HUES48 (cell line): Measurements from ENCODE around the gene PLCL1.

Source experiments
- H3K27ac ChIP-seq: one replicate; pipeline ENCODE4 v1.7.0; 2013; ENCODE audit warnings: low read depth, low read length, inconsistent platforms
- H3K27me3 ChIP-seq: 2 replicates; pipeline ENCODE4 v1.6.1; 2013; ENCODE audit warnings: mild to moderate bottlenecking, low read length; ENCODE audit not compliant: control insufficient read depth, insufficient read depth
- H3K36me3 ChIP-seq: 2 replicates; pipeline ENCODE4 v1.6.1; 2013; ENCODE audit warnings: low read length; ENCODE audit not compliant: control insufficient read depth, insufficient read depth
- H3K4me1 ChIP-seq: 2 replicates; pipeline ENCODE4 v1.6.1; 2013; ENCODE audit warnings: mild to moderate bottlenecking, low read length; ENCODE audit not compliant: control insufficient read depth, insufficient read depth
- H3K4me3 ChIP-seq: 2 replicates; pipeline ENCODE4 v1.5.1; 2013; ENCODE audit warnings: mild to moderate bottlenecking, low read depth, low read length
- H3K9ac ChIP-seq: 2 replicates; pipeline ENCODE4 v1.6.1; 2013; ENCODE audit warnings: mild to moderate bottlenecking, low read depth, low read length, moderate library complexity
- H3K9me3 ChIP-seq: 2 replicates; pipeline ENCODE4 v1.6.1; 2013; ENCODE audit warnings: low read length; ENCODE audit not compliant: control insufficient read depth, insufficient read depth

PLCL1 gene

GRCh38 chr2:198036029-198036879 lies 231.9 kb downstream of the PLCL1 start:
- no peak overlapping the region for H3K27ac ChIP-seq
- H3K4me3 ChIP-seq = no peak overlapping the region
- no peaks in the 10 kb centered on the region for H3K9me3 ChIP-seq
- no peak overlapping the region for H3K9ac ChIP-seq
- no peaks in the 10 kb centered on the region for H3K27me3 ChIP-seq
- H3K4me1 ChIP-seq = peaks cover 16% of the 10 kb centered on the region
- H3K36me3 ChIP-seq = no peaks in the 10 kb centered on the region

DNA sequence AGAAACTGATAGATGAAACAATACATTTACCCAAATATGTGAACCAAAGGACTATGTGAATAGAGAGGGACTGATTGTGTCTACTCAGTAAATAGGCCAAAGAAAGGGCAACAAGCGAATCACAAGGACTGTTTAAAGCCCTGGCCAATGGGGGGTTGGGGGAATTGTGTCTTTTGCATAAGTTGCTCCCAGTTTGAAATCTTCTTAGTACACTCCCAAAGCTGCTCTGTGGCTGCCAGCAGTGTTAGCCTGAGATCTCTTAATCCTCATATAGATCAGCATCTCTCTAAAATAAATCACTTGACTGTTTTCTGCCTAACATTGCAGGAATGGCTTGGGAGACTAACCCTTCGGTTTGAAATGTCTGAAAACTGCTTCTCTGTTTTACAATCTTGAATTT lies 236.4 kb downstream of the PLCL1 start:
- H3K9ac ChIP-seq = no peak overlapping the region
- no peak overlapping the region for H3K27ac ChIP-seq
- H3K9me3 ChIP-seq = no peaks in the 10 kb centered on the region
- H3K36me3 ChIP-seq = no peaks in the 10 kb centered on the region
- peaks cover 19% of the 10 kb centered on the region for H3K4me1 ChIP-seq
- H3K27me3 ChIP-seq = no peaks in the 10 kb centered on the region
- H3K4me3 ChIP-seq = no peak overlapping the region

- Histone ChIP-seq H3K27ac (no peak overlapping the region), H3K4me3 (no peak overlapping the region), H3K27me3 (no peaks in the 10 kb centered on the region), H3K36me3 (no peaks in the 10 kb centered on the region), H3K4me1 (peaks cover 24% of the 10 kb centered on the region), H3K9me3 (no peaks in the 10 kb centered on the region), H3K9ac (no peak overlapping the region)
Observed at GRCh38 chr2:198042189-198042588, 237.8 kb downstream of the PLCL1 start.

GRCh38 chr2:198044777-198045176 lies 240.4 kb downstream of the PLCL1 start:
- Histone ChIP-seq H3K9ac (no peak overlapping the region), H3K27ac (no peak overlapping the region), H3K27me3 (no peaks in the 10 kb centered on the region), H3K9me3 (no peaks in the 10 kb centered on the region), H3K36me3 (no peaks in the 10 kb centered on the region), H3K4me1 (peaks cover 17% of the 10 kb centered on the region), H3K4me3 (no peak overlapping the region)

DNA sequence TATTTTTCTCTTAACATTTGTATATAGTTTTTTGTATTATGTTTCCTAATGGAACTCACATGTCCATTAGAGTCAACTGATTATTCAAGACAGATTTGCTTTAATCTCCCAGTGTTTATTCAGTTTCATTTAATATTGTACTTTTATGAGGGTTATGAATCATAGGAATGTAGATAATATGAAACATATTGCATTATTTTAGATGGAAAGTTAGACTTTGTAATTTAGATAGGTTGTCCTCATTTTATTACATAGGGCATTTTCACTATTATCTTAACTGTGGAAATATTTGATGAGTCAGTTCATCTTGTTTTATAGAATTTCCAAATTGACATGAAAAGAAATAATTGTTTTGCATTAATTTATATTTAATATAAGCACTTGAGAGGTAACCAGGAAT lies 240.8 kb downstream of the PLCL1 start:
- Histone ChIP-seq H3K4me3 (no peak overlapping the region), H3K36me3 (no peaks in the 10 kb centered on the region), H3K9me3 (no peaks in the 10 kb centered on the region), H3K27ac (no peak overlapping the region), H3K9ac (no peak overlapping the region), H3K4me1 (peaks cover 17% of the 10 kb centered on the region), H3K27me3 (no peaks in the 10 kb centered on the region)

DNA sequence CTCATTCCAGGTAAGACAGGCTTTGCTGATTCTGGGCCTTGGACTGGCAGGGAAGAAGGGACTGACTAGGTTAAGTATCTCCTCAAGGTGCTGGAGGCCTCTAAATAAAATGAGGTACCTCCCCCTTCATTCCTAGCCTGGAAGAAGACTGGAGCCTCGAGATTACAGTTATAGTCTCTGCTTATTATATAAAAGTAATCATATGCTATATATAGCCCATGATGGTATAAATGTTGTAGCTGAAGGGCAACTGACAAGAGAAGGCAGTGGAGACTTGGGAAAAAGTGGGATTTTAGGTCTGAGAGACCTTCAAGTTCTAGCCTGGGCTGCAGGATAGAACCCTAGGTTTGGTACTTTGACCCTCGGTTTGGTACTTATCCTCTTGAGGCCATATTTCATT lies 248.3 kb downstream of the PLCL1 start:
- Histone ChIP-seq H3K27ac (no peak overlapping the region), H3K9me3 (no peaks in the 10 kb centered on the region), H3K4me1 (no peaks in the 10 kb centered on the region), H3K4me3 (no peak overlapping the region), H3K36me3 (no peaks in the 10 kb centered on the region), H3K9ac (no peak overlapping the region), H3K27me3 (no peaks in the 10 kb centered on the region)

DNA sequence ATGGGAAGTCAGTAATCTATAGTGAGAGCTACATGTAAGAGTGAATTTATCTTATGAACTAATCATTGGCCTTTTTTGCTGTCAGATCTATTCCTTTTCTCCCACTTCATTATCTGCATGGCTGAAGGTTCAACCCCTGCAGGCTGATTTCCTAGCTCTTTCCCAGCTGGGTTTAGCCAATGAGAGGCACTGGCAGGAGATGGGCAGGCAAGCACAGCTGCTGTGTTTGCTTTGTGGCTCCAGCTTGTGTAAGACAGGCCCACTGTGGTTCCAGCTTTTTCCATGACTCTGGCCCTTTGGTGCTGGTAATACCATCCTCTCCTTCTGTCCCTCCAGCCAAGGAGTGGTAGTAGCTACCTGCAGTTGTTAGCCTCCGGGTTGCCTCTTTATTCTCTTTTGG lies 248.8 kb downstream of the PLCL1 start:
- H3K4me3 ChIP-seq = no peak overlapping the region
- H3K9me3 ChIP-seq = no peaks in the 10 kb centered on the region
- H3K9ac ChIP-seq = no peak overlapping the region
- no peaks in the 10 kb centered on the region for H3K4me1 ChIP-seq
- no peaks in the 10 kb centered on the region for H3K36me3 ChIP-seq
- no peaks in the 10 kb centered on the region for H3K27me3 ChIP-seq
- no peak overlapping the region for H3K27ac ChIP-seq

DNA sequence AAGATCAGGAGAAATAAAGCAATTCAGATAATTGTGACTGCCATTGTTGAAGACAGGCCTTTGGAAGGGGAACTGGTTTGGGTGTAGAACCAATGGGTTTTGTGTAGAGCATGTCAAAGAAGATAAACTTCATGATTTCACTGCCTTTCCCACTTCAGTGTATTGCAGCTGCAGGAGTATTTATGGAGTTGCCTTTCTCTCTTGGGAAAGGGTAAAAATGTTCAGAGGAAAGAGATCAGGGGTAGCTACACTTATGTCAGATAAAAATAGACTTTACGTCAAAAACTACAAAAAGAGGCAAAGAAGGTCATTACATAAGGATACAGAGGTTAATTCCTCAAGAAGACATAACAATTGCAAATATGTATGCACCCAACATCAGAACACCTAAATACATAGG lies 249.4 kb downstream of the PLCL1 start:
- no peaks in the 10 kb centered on the region for H3K9me3 ChIP-seq
- no peaks in the 10 kb centered on the region for H3K4me1 ChIP-seq
- H3K9ac ChIP-seq = no peak overlapping the region
- no peak overlapping the region for H3K4me3 ChIP-seq
- H3K27me3 ChIP-seq = no peaks in the 10 kb centered on the region
- H3K27ac ChIP-seq = no peak overlapping the region
- H3K36me3 ChIP-seq = no peaks in the 10 kb centered on the region

GRCh38 chr2:198054299-198054698 lies 249.9 kb downstream of the PLCL1 start:
- no peaks in the 10 kb centered on the region for H3K9me3 ChIP-seq
- H3K9ac ChIP-seq = no peak overlapping the region
- no peak overlapping the region for H3K4me3 ChIP-seq
- H3K27ac ChIP-seq = no peak overlapping the region
- no peaks in the 10 kb centered on the region for H3K27me3 ChIP-seq
- H3K4me1 ChIP-seq = no peaks in the 10 kb centered on the region
- no peaks in the 10 kb centered on the region for H3K36me3 ChIP-seq

DNA sequence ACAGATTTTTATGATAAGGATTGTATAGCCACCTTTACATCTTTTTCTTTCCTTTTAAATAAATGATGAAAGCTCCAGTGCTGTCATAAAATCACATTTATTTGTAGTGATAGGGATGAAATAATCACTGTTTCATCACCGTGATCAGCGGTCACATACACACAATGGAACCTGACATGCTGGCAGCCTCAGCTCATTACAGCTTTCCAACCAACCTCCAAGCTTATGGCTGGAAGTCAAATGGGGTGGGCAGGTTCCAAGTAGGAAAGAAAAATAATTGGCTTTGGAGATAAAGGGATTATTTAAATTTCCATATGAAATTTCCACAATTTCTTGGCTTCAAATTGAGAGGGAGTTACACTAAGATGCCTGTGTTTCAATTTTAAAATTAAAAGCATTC lies 251.3 kb downstream of the PLCL1 start:
- H3K4me3 ChIP-seq = no peak overlapping the region
- H3K9ac ChIP-seq = no peak overlapping the region
- H3K9me3 ChIP-seq = no peaks in the 10 kb centered on the region
- no peaks in the 10 kb centered on the region for H3K36me3 ChIP-seq
- no peaks in the 10 kb centered on the region for H3K27me3 ChIP-seq
- H3K27ac ChIP-seq = no peak overlapping the region
- H3K4me1 ChIP-seq = no peaks in the 10 kb centered on the region

GRCh38 chr2:198056836-198057235 lies 252.4 kb downstream of the PLCL1 start:
- Histone ChIP-seq H3K27me3 (no peaks in the 10 kb centered on the region), H3K4me1 (no peaks in the 10 kb centered on the region)

More at GRCh38 chr2:198056836-198057235, 252.4 kb downstream of the PLCL1 start:
- H3K4me3 ChIP-seq = no peak overlapping the region
- H3K27ac ChIP-seq = no peak overlapping the region
- H3K9ac ChIP-seq = no peak overlapping the region
- H3K36me3 ChIP-seq = no peaks in the 10 kb centered on the region
- no peaks in the 10 kb centered on the region for H3K9me3 ChIP-seq
